ENCODE measurements around the gene IVNS1ABP. TPM values are rescaled to one million over a fixed set of nuclear protein-coding genes. Genes with fewer than 3 reads are reported as not detected.

Gene IVNS1ABP
- total and polyA plus RNA-seq, 9 of the 15 experiments (the other 6 are each of a cell fraction or from before 2014, with no cell fraction given) = 30.6 to 126 (median 77.7) TPM

DNA sequence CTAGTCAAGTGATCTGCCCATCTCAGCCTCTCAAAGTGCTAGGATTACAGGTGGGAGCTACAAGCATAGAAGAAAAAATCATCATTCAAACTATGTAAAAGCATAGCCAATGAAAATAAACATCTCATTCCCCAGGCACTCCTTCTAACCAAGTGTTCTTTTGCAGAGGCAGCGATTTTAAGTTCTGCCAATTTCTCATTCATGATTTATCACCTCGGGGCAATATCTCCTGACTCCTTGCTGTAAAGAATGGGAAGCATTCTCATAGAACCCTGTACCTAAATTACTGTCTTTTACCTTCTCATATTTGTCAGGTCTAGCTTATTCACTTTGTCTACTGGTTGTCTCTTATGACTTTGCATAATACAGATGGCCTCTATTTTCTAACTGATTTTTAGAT lies 32.5 kb upstream of the IVNS1ABP start:
- CTCF ChIA-PET (ENCODE audit: low intra/inter-chr PET ratio) = no interaction called here
- no peak for ATAC-seq
- intact Hi-C loops (cut with micrococcal nuclease) = no loop called here
- in situ Hi-C loops (cut with MboI) = no loop called here
- Histone ChIP-seq H3K27me3 (ENCODE audit: control insufficient read depth in 2 of 2, insufficient read depth in 2 of 2, low read length in 2 of 2) (no peaks in the 10 kb centered on the region), H3K9me1 (ENCODE audit: control insufficient read depth, insufficient read depth, low read length) (no peaks in the 10 kb centered on the region), H3K79me2 (ENCODE audit: control insufficient read depth, insufficient read depth, low read length) (no peaks in the 10 kb centered on the region), H4K20me1 (replicated peaks; ENCODE audit: control insufficient read depth, insufficient read depth, low read length) (no peaks in the 10 kb centered on the region), H3K27ac (ENCODE audit: extremely low read depth, low read depth, low read length) (no peak overlapping the region), H3K36me3 (ENCODE audit: control insufficient read depth, insufficient read depth, low read length) (no peaks in the 10 kb centered on the region), H2AFZ (ENCODE audit: low read depth, low read length) (no peak overlapping the region), H3K4me2 (ENCODE audit: insufficient read depth, low read length) (no peak overlapping the region), H3K4me3 (no peak overlapping the region), H3K4me1 (replicated peaks in 1 of 2; ENCODE audit: control insufficient read depth in 2 of 2, insufficient read depth in 2 of 2, low read length in 2 of 2) (no peaks in the 10 kb centered on the region), H3K9ac (ENCODE audit: insufficient read depth in 1 of 2, low read depth in 2 of 2, low read length in 2 of 2) (no peak overlapping the region), H3K9me3 (replicated peaks; ENCODE audit: control insufficient read depth, insufficient read depth, low read depth, low read length) (no peaks in the 10 kb centered on the region)
- POLR2A ChIA-PET = interaction anchor here (0.8 kb wide), 2 partner anchors 25 to 28 kb away, joined by 3 to 5 read pairs; no protein-coding TSS in a partner anchor
- 7% methylated on average over 2 of the region's 2 CpGs for WGBS (ENCODE audit: insufficient coverage, low coverage, missing lambda C conversion rate)
- FAIRE-seq = no peak
- BruUV-seq (replicated peaks) = no TSS peak
- DNase-seq (ENCODE audit: extremely low read depth in 1 of 4, low spot score in 3 of 4) = no peak
- 0 out of 2 replicates have a peak, but pooled peaks have one; percentile 19 for TF ChIP-seq ZNF316 (IDR thresholded peaks at IDR 0.05)
- no peak for TF ChIP-seq NFATC3 (IDR thresholded peaks at IDR 0.05)
- TF ChIP-seq, protein P1, sequence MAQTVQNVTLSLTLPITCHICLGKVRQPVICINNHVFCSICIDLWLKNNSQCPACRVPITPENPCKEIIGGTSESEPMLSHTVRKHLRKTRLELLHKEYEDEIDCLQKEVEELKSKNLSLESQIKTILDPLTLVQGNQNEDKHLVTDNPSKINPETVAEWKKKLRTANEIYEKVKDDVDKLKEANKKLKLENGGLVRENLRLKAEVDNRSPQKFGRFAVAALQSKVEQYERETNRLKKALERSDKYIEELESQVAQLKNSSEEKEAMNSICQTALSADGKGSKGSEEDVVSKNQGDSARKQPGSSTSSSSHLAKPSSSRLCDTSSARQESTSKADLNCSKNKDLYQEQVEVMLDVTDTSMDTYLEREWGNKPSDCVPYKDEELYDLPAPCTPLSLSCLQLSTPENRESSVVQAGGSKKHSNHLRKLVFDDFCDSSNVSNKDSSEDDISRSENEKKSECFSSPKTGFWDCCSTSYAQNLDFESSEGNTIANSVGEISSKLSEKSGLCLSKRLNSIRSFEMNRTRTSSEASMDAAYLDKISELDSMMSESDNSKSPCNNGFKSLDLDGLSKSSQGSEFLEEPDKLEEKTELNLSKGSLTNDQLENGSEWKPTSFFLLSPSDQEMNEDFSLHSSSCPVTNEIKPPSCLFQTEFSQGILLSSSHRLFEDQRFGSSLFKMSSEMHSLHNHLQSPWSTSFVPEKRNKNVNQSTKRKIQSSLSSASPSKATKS (CRISPR knock-in tag; IDR thresholded peaks at IDR 0.05) = no peak

GRCh38 chr1:185348985-185349384 lies 31.9 kb upstream of the IVNS1ABP start:
- no peak overlapping the region for H3K4me3 ChIP-seq
- intact Hi-C loops (cut with micrococcal nuclease) (no loop called here), in situ Hi-C loops (cut with MboI) (no loop called here)
- no peak overlapping the region for H2AFZ ChIP-seq (ENCODE audit: low read depth, low read length)
- BruUV-seq (replicated peaks) = no TSS peak
- H3K36me3 ChIP-seq (ENCODE audit: control insufficient read depth, insufficient read depth, low read length) = no peaks in the 10 kb centered on the region
- no peak for ATAC-seq
- CTCF ChIA-PET (ENCODE audit: low intra/inter-chr PET ratio) = no interaction called here
- no peak overlapping the region for H3K4me2 ChIP-seq (ENCODE audit: insufficient read depth, low read length)
- no peak for FAIRE-seq
- WGBS (ENCODE audit: insufficient coverage, low coverage, missing lambda C conversion rate) = no CpG with 5 or more reads among the region's 1 CpG
- H4K20me1 ChIP-seq (replicated peaks; ENCODE audit: control insufficient read depth, insufficient read depth, low read length) = no peaks in the 10 kb centered on the region
- no peaks in the 10 kb centered on the region for H3K9me3 ChIP-seq (replicated peaks; ENCODE audit: control insufficient read depth, insufficient read depth, low read depth, low read length)
- no peaks in the 10 kb centered on the region for H3K27me3 ChIP-seq (ENCODE audit: control insufficient read depth in 2 of 2, insufficient read depth in 2 of 2, low read length in 2 of 2)
- H3K9ac ChIP-seq (ENCODE audit: insufficient read depth in 1 of 2, low read depth in 2 of 2, low read length in 2 of 2) = no peak overlapping the region
- POLR2A ChIA-PET = interaction anchor here (0.8 to 1.4 kb wide), 2 partner anchors 19 to 35 kb away, joined by 3 read pairs; no protein-coding TSS in a partner anchor
- H3K79me2 ChIP-seq (ENCODE audit: control insufficient read depth, insufficient read depth, low read length) = no peaks in the 10 kb centered on the region
- no peak for DNase-seq (ENCODE audit: extremely low read depth in 1 of 4, low spot score in 3 of 4)
- H3K27ac ChIP-seq (ENCODE audit: extremely low read depth, low read depth, low read length) = no peak overlapping the region
- TF ChIP-seq NFIC (IDR thresholded peaks at IDR 0.05) (0 out of 2 replicates have a peak, but pooled peaks have one; percentile 38), ZNF639 (CRISPR knock-in tag; conservative IDR thresholded peaks at IDR 0.05 in 1 of 2, IDR thresholded peaks at IDR 0.05 in 1 of 2) (no peak)
- H3K4me1 ChIP-seq (replicated peaks in 1 of 2; ENCODE audit: control insufficient read depth in 2 of 2, insufficient read depth in 2 of 2, low read length in 2 of 2) = no peaks in the 10 kb centered on the region
- H3K9me1 ChIP-seq (ENCODE audit: control insufficient read depth, insufficient read depth, low read length) = no peaks in the 10 kb centered on the region
